ENCODE data around the gene TCF7L1. TPM values are rescaled to one million over a fixed set of nuclear protein-coding genes. Genes with fewer than 3 reads are reported as not detected.

The TCF7L1 gene
- total RNA-seq, 2 donors from 2014 or later = 8.3 to 8.8 TPM

DNA sequence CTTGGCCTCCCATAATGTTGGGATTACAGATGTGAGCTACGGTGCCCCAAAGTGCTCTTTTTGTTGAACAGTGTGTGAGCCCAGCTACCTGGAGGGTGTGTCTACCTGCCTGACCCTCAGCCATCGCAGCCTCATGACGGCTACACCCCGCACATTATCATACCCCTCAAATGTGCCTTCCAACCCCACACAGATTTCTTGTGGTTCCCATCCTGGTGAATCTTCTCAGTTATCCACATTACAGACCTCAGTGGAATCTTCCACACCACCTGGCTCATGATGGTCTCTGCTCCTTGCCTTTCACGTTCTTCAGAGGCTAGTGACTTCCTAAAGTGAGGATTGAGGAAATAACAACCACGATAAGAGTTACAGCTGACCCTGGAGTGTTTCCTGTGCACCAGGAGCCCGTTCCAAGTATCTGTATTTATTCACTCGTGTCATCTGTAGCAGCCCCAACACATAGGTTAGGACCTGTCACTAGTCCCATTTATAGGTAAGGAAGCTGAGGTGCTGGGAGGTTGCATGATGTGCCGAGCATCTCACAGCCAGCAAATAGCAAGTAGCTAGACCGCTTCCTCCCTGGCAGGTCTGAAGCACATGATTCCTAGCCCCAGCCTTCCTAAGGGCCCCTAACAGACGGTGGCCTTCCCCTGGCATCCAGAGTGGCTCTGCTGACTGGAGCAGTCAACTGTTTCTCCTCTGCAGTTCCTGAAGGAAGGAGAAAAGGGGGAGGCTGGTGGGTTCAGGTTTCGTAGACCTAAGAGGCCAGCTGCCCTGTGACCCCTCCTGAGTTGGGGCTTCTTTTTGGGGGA lies 47.3 kb downstream of the TCF7L1 start:
- Histone ChIP-seq H3K4me1 (ENCODE audit: control insufficient read depth in 1 of 2, low read depth in 2 of 2) (peaks cover 15 to 43% of the 10 kb centered on the region in 2 donors), H3K27ac (no peak overlapping the region), H3K9me3 (no peaks in the 10 kb centered on the region), H3K4me3 (no peak overlapping the region), H3K36me3 (no peaks in the 10 kb centered on the region), H3K27me3 (replicated peaks; ENCODE audit: insufficient read depth) (no peaks in the 10 kb centered on the region)
- DNase-seq (ENCODE audit: low spot score) (no peak), ATAC-seq (ENCODE audit: insufficient number of reproducible peaks, low FRiP score, low read depth) (no peak)
- TF ChIP-seq, protein P1, sequence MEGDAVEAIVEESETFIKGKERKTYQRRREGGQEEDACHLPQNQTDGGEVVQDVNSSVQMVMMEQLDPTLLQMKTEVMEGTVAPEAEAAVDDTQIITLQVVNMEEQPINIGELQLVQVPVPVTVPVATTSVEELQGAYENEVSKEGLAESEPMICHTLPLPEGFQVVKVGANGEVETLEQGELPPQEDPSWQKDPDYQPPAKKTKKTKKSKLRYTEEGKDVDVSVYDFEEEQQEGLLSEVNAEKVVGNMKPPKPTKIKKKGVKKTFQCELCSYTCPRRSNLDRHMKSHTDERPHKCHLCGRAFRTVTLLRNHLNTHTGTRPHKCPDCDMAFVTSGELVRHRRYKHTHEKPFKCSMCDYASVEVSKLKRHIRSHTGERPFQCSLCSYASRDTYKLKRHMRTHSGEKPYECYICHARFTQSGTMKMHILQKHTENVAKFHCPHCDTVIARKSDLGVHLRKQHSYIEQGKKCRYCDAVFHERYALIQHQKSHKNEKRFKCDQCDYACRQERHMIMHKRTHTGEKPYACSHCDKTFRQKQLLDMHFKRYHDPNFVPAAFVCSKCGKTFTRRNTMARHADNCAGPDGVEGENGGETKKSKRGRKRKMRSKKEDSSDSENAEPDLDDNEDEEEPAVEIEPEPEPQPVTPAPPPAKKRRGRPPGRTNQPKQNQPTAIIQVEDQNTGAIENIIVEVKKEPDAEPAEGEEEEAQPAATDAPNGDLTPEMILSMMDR (IDR thresholded peaks at IDR 0.05) = no peak

DNA sequence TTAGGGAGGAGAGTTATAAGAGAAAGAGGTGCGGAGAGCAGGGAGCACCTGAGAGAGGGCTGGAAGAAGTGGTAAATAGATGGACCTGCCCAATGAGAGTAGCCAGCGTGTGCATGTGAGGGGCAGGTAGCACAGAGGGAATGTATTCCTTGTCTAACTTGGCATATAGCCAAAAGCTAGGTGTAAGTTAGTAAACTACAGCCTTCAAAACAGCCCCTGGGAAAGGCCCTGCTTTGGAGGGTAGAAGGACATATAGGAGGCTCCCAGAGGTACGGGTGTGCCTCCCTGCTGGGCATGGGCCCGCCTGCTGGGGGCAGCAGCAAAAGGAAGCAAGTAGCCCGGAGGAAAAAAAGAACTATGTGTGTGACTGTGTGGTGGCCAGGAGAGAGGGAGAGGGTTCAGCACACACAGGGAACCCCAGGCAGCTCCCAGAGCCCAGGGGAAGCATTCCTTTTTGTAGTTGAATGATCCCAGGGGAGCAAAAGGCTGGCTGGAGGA lies 48.0 kb downstream of the TCF7L1 start:
- peaks cover 11 to 37% of the 10 kb centered on the region in 2 donors for H3K4me1 ChIP-seq (ENCODE audit: control insufficient read depth in 1 of 2, low read depth in 2 of 2)
- no peaks in the 10 kb centered on the region for H3K36me3 ChIP-seq

DNA sequence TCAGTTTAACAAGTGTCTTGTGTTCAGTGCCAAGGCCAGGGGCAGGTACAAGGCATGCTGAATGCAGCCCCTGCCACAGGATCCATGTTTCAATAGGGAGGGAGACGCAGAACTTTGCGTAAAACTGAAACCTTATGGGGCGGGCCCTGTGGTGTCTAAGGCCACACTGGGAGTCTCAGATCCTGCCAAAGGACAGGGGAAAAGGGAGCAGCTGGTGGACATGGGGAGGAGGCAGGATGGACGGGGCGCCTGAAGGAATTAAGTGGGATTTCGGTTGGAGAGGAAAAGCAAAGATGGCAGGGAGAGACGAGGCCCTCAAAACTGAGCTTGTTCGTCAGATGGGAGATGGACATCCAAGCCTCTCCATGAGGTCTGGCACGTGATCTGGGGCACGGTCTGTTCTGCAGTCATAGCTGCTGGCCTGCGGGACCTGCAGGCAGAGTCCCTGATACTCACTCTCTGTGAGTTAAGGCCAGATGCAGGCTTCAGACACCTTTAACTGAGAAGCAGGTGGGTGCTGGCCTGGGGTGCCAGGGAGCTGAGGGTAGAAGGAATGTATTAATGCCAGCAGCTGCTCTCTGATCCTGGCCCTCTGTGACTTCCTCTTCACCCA lies 48.8 kb downstream of the TCF7L1 start:
- DNase-seq (ENCODE audit: low spot score) (no peak), ATAC-seq (ENCODE audit: insufficient number of reproducible peaks, low FRiP score, low read depth) (no peak)
- no peak overlapping the region for H3K4me3 ChIP-seq
- H3K36me3 ChIP-seq = no peaks in the 10 kb centered on the region
- H3K27ac ChIP-seq = no peak overlapping the region
- no peaks in the 10 kb centered on the region for H3K27me3 ChIP-seq (replicated peaks; ENCODE audit: insufficient read depth)
- no peaks in the 10 kb centered on the region for H3K9me3 ChIP-seq
- H3K4me1 ChIP-seq (ENCODE audit: control insufficient read depth in 1 of 2, low read depth in 2 of 2) = peaks cover 11 to 37% of the 10 kb centered on the region in 2 donors
- TF ChIP-seq, protein P1 (IDR thresholded peaks at IDR 0.05) = no peak

More for the DNA sequence above, 48.0 kb downstream of the TCF7L1 start:
- no peaks in the 10 kb centered on the region for H3K9me3 ChIP-seq
- H3K4me3 ChIP-seq = no peak overlapping the region
- TF ChIP-seq, protein P1 (IDR thresholded peaks at IDR 0.05) = no peak
- H3K27me3 ChIP-seq (replicated peaks; ENCODE audit: insufficient read depth) = no peaks in the 10 kb centered on the region
- no peak overlapping the region for H3K27ac ChIP-seq
- DNase-seq (ENCODE audit: low spot score) (no peak), ATAC-seq (ENCODE audit: insufficient number of reproducible peaks, low FRiP score, low read depth) (no peak)

DNA sequence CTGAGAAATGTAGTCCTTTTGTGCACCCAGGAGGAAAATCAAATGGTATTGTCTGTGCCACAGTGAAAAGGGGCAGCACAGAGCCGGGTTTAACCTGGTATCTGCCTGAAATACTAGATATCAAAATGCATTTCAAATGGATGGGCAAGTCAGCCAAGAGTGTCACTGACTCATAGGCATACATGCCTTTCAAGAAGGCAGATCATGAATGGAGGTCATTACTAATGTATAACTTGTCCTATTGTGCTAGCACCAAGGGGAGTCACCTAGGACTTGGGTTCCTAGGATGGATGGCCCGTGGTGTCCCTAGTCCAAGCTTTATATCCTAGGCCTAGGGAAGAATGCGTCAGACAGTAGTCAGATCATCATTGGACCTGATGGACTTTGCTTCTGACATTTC lies 49.9 kb downstream of the TCF7L1 start:
- DNase-seq (ENCODE audit: low spot score) (no peak), ATAC-seq (ENCODE audit: insufficient number of reproducible peaks, low FRiP score, low read depth) (no peak)
- no peaks in the 10 kb centered on the region for H3K9me3 ChIP-seq
- H3K4me1 ChIP-seq (ENCODE audit: control insufficient read depth in 1 of 2, low read depth in 2 of 2) = peaks cover 11 to 42% of the 10 kb centered on the region in 2 donors
- TF ChIP-seq, protein P1 (IDR thresholded peaks at IDR 0.05) = no peak
- H3K27ac ChIP-seq = no peak overlapping the region
- no peak overlapping the region for H3K4me3 ChIP-seq
- no peaks in the 10 kb centered on the region for H3K36me3 ChIP-seq
- no peaks in the 10 kb centered on the region for H3K27me3 ChIP-seq (replicated peaks; ENCODE audit: insufficient read depth)

DNA sequence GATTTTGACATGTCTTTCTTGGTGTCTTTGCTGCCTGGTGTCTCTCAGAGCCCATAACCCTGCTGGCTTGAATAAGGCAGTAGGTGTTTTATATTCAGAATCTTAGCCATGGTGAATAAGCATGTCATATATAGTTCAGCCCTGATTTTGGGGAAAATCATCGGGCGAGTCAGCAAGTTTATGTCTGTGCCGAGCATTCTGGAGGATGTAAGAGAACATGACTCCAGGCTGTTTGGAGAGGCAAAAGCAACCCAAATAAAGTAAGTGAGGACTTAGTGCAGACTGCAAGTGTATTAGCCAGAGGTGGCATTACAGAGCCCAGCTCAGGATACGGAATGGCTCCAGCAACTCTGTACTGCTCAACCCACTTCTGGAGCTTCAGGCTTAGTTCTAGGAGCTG lies 50.3 kb downstream of the TCF7L1 start:
- TF ChIP-seq, protein P1 (IDR thresholded peaks at IDR 0.05) = no peak
- DNase-seq (ENCODE audit: low spot score) = no peak
- no peaks in the 10 kb centered on the region for H3K9me3 ChIP-seq
- H3K27me3 ChIP-seq (replicated peaks; ENCODE audit: insufficient read depth) = no peaks in the 10 kb centered on the region
- peaks cover 11 to 45% of the 10 kb centered on the region in 2 donors for H3K4me1 ChIP-seq (ENCODE audit: control insufficient read depth in 1 of 2, low read depth in 2 of 2)
- no peak overlapping the region for H3K4me3 ChIP-seq
- H3K36me3 ChIP-seq = no peaks in the 10 kb centered on the region
- ATAC-seq (ENCODE audit: insufficient number of reproducible peaks, low FRiP score, low read depth) = no peak
- no peak overlapping the region for H3K27ac ChIP-seq
